Activated CD8-positive, alpha-beta memory T cell treated with anti-CD3 and anti-CD28 coated beads for 4 hours (primary cell): ENCODE data around the gene FMN2.

ENCODE experiments used
- DNase-seq, 2 donors: peaks; one replicate each; pipeline ENCODE4 v3.0.0-alpha.2; 2020; ENCODE audit warnings: low read depth in 2 of 2

The FMN2 gene

DNA sequence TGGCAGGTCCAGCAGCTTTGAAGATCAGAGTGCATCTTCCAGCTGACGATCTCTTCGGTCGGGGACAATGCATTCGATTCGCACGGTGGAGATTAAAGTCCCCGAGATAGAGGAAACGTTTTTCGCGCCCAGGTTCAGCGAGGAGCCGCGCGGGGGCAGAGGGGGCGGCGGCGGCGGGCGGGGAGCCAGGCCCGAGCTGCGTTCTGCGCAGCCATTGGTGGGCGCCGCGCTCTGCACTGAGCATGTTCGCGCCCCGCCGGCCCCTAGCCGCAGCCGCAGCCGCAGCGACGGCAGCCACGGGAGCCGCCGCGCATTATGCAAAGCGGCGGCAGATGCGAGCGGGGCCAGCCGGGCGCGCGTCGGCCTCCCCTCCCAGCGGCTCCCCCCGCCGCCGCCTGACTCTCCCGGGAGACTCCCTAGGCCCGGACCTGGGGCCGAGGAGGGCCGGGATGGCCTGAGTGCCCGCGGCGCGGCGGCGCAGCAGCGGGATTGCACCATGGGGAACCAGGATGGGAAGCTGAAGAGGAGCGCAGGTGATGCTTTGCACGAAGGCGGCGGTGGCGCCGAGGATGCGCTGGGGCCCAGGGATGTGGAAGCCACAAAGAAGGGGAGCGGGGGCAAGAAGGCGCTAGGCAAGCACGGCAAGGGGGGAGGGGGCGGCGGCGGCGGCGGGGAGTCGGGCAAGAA lies at the start of gene FMN2:
TSS of gene FMN2 (plus strand) at position 270 of the 687 bp plus-strand sequence. CDS start at position 497, 227 bp downstream.
- DNase-seq: no peak

DNA sequence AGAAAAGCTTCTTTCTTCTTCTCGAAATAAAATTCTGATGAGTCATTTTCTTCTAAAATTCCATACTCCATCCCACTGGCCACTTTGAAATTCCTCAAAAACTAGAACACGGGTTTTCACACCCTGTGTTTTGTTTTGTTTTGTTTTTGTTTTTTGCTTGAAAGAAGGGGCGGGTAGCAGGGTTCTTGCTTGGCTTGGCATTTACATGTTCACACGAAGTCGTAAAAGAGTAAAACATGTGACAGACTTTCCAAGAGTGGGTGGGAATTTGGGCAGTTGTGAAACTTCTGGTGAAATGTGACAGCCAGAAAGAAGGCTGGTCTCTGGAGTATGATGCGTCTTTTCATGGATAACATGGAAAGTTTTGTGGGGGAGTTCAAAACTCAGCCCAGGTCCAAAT lies 47.1 kb upstream of the FMN2 start:
- no peak for DNase-seq

DNA sequence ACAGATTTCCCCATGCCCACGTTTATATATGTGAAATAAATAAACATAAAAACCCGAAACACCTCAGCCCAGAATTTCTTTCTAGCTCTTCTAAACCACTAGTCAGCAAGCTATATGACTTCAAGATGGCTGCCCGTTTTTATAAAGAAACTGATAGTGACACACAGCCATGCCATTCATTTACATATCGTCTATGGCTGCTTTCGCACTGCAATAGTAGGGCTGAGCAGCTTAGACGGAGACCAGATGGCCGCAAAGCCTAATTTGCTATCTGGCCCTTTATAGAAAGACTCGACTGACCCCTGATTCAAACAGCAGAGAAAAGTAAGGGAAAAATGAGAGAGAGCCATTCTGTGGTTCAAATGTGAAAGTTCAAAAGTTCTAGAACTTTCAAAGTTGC lies 45.7 kb upstream of the FMN2 start:
- DNase-seq: no peak

DNA sequence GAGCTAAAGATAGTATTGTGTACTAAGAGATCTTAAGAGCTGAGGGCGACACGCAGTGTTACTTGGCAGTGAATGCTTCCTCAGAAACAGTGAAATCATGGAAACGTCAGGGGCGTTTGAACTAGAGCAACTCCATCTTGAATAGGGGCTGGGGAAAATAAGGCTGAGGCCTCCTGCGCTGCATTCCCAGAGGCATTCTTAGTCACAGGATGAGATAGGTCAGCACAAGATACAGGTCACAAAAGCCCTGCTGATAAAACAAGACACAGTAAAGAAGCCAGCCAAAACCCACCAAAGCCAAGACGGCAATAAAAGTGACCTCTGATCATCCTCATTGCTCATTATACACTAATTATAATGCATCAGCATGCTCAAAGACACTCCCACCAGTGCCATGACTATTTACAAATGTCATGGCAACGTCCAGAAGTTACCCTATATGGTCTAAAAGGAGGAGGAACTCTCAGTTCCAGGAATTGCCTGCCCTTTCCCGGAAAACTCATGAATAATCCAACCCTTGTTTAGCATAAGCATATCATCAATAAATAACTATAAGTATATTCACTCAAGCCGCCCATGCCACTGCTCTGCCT lies 37.5 kb upstream of the FMN2 start:
- no peak for DNase-seq

DNA sequence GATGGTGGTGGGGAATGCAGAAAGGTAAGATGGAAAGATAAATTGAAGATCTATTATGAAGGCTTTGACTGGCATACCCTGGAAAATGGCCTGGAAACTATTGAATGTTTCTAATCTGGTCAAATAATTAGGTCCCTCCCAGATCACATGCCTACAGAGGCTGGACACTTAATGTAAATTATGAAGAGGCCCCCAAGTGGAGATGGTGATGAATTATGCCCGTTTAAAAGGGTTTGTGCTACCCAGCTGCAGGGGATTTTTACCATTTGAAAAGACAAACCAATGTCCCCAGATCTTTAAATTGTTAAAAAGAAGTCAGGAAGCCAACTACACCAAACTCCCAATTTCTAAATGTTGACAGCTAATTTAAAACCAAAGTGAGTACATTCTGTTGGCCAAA lies 35.7 kb upstream of the FMN2 start:
- DNase-seq: no peak

DNA sequence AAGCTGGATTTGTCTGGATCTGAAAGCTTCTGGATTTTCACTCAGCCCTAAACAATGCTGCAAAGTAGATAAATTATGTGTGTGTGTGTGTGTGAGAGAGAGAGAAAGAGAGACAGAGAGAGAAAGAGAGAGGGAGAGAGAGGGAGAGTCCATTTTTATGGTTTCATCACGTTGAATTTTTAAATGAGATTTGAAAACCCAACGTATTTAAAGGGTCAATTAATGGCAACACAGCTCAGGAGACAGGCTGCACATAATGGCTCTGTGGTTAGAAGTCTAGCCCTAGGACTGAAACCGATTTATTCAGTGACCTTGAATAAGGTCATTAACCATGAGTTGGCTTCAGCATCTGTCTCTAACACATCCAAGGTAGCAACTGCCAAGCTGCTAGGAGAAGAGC lies 35.3 kb upstream of the FMN2 start:
- no peak for DNase-seq

DNA sequence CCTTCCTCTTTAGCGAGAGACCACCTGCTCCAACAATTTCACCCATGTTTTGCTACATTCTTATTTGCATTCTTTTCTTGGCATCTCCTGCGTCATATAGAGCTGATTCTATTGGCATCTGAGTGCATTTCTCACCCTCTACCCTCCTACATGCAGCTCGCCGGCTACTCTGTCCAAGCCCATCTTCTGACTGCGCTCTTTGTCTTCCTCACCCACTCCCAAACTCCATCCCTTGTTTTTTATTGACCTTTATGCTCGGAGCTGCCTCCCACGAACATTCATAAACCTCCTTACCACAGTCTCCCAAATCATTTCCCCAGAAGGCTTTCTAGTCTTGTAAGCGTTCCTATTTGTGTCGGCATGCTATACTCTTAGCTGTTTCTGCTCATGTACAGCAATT lies 33.6 kb upstream of the FMN2 start:
- no peak for DNase-seq

DNA sequence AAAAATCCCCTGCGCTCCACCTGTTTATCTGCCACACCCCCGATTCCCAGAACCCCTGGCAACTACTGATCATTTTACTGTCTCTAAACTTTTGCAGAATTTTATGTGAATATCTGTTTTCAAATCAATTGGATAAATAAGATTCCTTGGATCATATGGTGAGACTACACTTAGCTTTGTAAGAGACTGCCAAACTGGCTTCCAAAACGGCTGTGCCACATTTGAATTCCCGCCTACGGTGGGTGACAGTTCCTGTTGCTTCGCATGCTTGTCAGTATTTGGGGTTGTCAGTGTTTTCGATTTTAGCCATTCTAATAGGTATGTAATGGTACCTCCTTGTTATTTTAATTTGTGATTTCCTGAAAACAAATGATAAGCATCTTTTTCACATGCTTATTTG lies 22.7 kb upstream of the FMN2 start:
- no peak for DNase-seq

DNA sequence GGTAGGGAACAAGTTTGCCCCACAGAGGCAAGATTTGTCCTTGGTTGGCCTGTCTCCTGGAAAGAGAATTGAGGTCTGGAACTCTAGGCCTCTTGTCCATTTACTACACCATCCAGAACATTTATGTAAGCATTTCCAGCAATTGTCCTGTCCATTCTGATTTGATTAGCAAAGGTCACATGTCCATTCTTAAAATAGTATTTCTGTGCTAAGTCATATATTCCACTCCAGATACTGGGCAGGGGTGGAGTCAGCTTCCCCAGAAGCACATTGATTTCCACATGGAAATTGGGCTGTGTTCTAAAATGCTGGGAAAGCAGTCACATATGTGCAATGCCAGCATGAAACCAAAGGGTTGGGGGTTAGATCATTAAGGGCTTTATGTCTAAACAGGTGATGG lies 21.5 kb upstream of the FMN2 start:
- DNase-seq: no peak

DNA sequence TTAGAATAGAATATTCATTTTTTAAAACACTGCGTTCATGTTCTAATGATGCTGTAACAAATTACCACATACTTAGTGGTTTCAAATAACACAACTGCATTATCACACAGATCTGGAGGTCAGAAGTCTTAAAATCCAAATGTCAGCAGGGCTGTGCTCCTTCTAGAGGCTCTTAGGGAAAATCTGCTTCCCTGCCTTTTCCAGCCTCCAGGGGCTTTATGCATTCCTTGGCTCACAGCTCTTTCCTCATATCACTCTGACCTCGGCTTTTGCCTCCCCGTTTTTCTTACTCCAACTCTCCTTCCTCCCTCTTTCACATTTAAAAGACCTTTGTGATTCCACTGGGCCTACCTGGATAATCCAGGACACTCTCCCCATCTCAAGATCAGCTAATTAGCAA lies 18.6 kb upstream of the FMN2 start:
- DNase-seq: no peak

DNA sequence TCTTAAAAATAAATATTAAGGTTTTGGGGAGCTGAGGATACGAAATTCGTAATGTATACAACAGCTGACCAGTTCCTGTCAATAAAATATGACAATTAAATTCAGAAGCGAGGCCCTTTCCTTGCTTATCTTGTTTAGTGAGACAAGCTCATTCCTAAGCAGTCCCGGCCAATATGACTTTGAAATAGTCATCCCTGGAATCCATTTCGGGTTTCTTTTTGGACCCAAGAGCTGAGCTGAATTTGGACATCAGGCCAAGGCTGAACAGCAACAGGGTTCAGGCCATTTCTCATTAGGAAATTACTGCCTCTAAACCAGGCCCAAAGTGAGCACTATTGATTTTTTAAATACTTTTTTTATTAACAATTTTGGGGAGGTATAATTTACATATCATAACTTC lies 17.3 kb upstream of the FMN2 start:
- DNase-seq: no peak

DNA sequence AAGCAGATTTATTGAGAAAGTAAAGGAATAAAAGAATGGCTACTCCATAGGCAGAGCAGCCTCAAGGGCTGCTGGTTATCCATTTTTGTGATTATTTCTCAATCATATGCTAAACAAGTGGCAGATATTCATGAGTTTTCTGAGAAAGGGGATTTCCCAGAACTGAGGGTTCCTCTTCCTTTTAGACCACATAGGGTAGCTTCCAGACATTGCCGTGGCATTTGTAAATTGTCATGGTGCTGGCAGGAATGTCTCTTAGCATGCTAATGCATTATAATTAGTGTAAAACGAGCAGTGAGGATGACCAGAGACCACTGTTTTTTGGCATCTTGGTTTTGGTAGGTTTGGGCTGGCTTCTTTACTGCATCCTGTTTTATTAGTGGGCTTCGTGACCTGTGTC lies 16.8 kb upstream of the FMN2 start:
- no peak for DNase-seq

DNA sequence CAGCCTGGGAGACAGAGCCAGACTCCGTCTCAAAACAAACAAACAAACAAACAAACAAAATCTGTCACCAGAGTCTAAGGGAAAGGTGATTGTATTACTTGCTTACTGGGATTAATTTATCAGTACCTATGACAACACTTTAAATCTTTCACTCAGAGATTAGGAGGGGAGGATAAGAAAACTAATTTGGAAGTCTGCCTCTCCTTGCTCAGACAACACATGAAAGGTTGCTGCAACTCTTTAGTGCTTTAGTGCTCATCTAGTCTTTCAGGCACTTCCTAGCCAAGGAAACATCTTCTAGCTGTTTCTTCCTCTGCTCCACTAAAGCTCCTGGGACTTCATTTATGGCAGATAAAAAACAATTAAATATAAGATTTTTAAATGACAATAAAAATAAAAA lies 7.3 kb upstream of the FMN2 start:
- no peak for DNase-seq

DNA sequence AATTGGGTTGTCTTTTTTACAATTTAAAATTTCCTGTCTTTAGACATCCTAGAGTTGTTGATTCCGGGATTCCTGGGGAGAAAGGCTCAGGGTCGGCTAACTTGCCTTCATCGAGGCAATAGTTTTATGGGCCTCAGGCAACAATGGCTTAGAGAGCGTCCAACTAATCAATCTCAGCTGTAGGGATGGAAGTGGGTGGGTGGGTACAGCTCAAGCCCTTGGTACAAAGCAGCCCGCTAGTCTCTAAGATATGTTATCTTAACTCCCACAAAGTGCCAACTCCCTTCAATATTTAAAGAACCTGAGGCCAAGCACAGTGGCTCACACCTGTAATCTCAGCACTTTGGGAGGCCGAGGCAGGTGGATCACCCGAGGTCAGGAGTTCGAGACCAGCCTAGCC lies 6.9 kb upstream of the FMN2 start:
- no peak for DNase-seq

DNA sequence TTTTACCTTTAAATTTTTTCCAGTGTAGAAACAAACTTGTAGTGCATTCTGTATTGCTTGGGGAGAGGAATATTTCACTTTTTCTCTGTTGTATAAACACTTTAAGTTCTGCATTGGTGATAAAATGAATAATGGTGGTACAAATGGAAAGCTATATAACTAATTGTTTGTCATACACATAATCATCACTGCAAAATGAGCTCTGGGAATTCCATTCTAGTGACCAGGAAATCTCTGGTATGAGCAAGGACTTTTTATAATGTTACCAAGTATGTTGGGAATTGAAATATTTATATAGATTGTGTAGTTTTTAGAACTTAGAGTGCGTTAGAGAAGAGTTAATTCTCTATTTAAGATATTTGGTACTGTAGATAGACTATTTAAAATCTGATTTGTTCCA lies 5.0 kb upstream of the FMN2 start:
- no peak for DNase-seq

DNA sequence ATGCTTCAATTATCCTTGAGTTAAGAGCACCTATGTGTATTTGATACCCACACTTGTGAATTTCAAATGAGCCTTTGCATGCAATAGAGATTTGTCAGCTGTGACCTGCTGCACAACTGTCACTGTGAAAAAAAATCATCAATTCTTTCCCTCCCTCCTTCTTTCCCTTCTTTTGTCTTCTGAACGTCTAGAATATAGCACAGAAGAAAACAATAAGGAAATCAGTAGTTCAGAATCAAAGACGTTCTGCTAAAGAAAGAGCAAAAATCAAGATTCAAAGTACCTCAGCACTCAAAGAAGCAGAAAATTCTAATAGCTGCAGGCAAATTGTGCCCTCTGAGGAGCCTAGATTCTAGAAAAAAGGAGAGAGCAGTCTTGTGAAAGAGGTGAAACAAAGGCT lies 1.7 kb upstream of the FMN2 start:
- DNase-seq: no peak

DNA sequence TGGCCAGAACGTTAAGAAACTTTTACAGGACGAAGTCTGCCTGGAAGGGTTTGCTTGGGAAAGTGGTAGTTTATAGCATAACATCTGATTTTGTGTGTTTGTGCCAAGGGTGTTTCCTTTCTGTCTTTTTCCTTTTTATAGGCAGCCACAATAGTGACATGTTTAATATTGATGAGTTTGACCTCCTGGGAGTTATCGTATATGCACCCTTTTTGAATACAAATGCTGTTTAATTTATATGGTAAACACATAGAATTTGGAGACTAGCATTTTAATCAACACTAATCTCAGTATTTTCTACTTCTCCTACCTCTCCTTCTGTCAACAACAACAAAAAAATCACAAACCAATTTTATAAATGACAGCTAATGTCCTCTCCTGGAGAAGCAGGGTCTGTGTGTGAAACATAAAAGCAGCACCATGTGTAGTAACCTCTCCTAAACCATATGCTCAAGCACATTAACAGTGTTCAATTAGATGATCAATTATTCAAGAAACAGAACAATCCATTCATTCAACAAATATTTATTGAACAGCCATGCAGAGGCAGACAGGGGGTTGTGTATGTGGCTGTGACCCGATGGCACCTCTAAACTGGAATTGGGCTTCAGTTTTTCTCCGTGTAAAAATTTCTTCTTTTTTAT lies 604 bp upstream of the FMN2 start:
- DNase-seq: no peak

DNA sequence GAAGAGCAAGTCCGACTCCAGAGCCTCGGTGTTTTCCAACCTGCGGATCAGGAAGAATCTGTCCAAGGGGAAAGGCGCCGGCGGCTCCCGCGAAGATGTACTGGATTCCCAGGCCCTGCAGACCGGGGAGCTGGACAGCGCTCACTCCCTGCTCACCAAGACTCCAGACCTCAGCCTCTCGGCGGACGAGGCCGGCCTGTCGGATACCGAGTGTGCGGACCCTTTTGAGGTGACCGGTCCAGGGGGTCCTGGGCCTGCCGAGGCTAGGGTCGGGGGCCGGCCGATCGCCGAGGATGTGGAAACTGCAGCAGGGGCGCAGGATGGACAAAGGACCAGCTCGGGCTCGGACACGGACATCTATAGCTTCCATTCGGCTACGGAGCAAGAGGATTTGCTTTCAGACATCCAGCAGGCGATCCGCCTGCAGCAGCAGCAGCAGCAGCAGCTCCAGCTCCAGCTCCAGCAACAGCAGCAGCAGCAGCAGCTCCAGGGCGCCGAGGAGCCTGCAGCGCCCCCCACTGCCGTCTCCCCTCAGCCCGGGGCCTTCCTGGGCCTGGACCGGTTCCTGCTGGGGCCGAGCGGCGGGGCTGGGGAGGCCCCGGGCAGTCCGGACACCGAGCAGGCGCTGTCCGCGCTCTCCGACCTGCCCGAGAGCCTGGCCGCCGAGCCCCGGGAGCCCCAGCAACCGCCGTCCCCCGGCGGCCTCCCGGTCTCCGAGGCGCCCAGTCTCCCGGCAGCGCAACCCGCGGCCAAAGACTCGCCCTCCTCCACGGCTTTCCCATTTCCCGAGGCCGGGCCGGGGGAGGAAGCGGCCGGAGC lies 827 bp downstream of the FMN2 start:
- no peak for DNase-seq

DNA sequence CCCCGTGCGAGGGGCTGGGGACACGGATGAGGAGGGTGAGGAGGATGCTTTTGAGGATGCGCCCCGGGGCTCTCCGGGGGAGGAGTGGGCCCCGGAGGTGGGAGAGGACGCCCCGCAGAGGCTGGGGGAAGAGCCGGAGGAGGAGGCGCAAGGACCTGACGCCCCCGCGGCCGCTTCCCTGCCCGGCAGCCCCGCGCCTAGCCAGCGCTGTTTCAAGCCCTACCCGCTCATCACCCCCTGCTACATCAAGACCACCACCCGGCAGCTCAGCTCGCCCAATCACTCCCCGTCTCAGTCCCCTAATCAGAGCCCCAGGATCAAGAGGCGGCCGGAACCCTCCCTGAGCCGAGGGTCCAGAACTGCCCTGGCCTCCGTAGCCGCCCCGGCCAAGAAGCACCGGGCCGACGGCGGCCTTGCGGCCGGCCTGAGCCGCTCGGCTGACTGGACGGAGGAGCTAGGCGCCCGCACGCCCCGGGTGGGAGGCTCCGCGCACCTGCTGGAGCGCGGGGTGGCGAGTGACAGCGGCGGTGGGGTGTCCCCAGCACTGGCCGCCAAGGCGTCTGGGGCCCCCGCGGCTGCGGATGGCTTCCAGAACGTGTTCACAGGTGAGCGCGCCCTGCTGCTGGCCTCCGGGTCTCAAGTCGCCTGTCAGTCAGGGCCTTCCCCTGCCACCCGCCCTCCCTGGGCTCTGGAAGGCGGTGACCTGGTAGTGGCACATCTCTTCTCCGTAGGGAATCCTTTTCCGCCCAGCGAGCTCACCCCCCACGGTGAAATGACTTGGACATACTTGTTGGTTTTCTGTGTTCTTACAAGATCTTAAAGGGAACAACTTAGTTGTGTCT lies 1.7 kb downstream of the FMN2 start:
- no peak for DNase-seq

DNA sequence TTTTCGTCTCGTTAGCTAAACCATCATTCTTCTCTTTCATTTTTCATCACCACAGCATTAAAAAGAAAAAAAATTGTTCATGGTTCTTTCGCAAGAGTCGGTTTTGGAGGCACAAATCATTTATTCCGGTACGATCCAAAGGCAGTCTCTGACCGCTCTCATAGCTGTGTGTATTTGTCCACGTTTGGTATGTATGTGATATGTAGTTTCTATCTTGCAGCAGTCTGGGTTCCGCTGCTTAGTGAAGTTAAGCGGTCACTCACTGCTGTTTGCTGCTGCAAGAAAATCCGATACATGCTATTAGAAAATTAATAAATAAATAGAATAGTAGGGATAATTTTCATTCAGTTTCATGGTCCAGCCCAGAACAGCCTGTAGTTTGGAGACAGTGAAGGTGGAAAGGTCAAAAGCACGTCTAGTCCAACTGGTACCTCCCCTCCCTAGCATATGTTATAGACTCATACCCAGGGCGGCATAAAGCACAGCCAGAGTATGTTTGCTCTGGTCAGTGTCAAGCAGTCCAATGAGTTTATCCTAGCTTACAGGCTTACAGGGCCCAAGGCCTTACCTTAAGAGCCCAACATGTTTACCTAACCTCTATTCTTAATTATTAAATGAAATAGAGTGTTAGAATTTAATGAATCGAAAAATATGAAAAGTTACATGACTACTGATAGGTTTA lies 2.5 kb downstream of the FMN2 start:
- DNase-seq: no peak

DNA sequence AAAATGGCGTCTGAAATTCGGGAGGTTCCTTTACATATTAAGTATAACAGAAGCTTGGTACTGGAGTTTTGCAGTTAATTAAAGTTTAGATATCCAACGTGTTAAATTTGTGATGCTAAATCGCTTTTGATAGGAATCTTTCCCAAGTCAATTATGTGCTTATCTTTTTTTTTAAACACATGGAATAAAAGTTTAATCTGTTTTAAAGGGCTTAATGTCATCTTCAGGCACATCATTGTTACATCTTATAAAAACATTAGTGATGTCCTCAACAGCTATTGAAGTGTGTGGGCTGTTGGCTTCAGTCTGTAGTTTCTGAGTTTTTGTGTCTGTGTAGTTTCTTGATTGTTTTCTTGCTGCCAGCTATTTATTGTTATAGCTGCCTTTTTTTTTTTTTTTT lies 5.3 kb downstream of the FMN2 start:
- DNase-seq: no peak
